OCI-LY7 (cell line): ENCODE results near the gene APLP2. TPM values are rescaled to one million over a fixed set of nuclear protein-coding genes. Genes with fewer than 3 reads are reported as not detected.

Source experiments
- BruUV-seq: library from RNA; stranded (reverse); fragments of 400-500 nt; replicated peaks from 2 replicates; lab custom pipeline; 2021; lab: Mats Ljungman, UMichigan
- CTCF ChIA-PET: fragments of 300-600 bp; sonication (Branson Sonifier 250); formaldehyde crosslinking; loops from one replicate; lab custom pipeline; 2022; ENCODE audit warnings: antibody characterized with exemption; ENCODE audit not compliant: unreplicated experiment; lab: Charles Lee
- POLR2A ChIA-PET: fragments of 300-600 bp; sonication (Branson Sonifier 250); formaldehyde crosslinking; loops from one replicate; lab custom pipeline; 2022; ENCODE audit warnings: antibody characterized with exemption; lab: Charles Lee
- DNase-seq: peaks from one replicate; pipeline ENCODE4 v3.0.0-alpha.2; 2015; ENCODE audit warnings: low spot score
- H2AFZ ChIP-seq: fragments of 200-600 bp; sonication (generic), shearing (Covaris generic); 2 replicates; pipeline ENCODE4 v1.6.1; 2014; ENCODE audit warnings: mild to moderate bottlenecking, antibody characterized with exemption, low read length, moderate library complexity
- H3K27ac ChIP-seq: fragments of 200-600 bp; sonication (generic); 2 replicates; pipeline ENCODE4 v1.5.1; 2014; ENCODE audit warnings: mixed run types, low read depth, mild to moderate bottlenecking, moderate library complexity, low read length, inconsistent platforms; ENCODE audit not compliant: poor library complexity, severe bottlenecking
- H3K36me3 ChIP-seq: fragments of 200-600 bp; sonication (generic); 2 replicates; pipeline ENCODE4 v1.6.1; 2014; ENCODE audit warnings: mild to moderate bottlenecking, antibody characterized with exemption, low read length, moderate library complexity, mixed read lengths; ENCODE audit not compliant: insufficient read depth
- H3K4me1 ChIP-seq: fragments of 200-600 bp; sonication (generic); 2 replicates; pipeline ENCODE4 v1.5.1; 2014; ENCODE audit warnings: mild to moderate bottlenecking, low read length; ENCODE audit not compliant: insufficient read depth, poor library complexity, severe bottlenecking
- H3K4me2 ChIP-seq: fragments of 200-600 bp; sonication (generic); 2 replicates; pipeline ENCODE4 v1.6.1; 2014; ENCODE audit warnings: mild to moderate bottlenecking, low read length
- H3K4me3 ChIP-seq: fragments of 200-600 bp; sonication (generic); 2 replicates; pipeline ENCODE4 v1.5.1; 2014; ENCODE audit warnings: mild to moderate bottlenecking, low read depth, low read length; ENCODE audit not compliant: poor library complexity, severe bottlenecking
- H3K79me2 ChIP-seq: fragments of 200-600 bp; sonication (generic); 2 replicates; pipeline ENCODE4 v1.6.1; 2016; ENCODE audit warnings: low read depth, mild to moderate bottlenecking, low read length, moderate library complexity, mixed read lengths; ENCODE audit not compliant: insufficient read depth
- H3K9me2 ChIP-seq: fragments of 200-600 bp; sonication (generic); 2 replicates; pipeline ENCODE4 v1.6.1; 2016; ENCODE audit warnings: mild to moderate bottlenecking, low read length, mixed read lengths; ENCODE audit not compliant: insufficient read depth
- H3K9me3 ChIP-seq: fragments of 200-600 bp; sonication (generic); 2 replicates; pipeline ENCODE4 v1.6.1; 2014; ENCODE audit warnings: mild to moderate bottlenecking, mixed run types, low read length, mixed read lengths
- H4K20me1 ChIP-seq: fragments of 200-600 bp; sonication (generic); 2 replicates; pipeline ENCODE4 v1.6.1; 2014; ENCODE audit warnings: mild to moderate bottlenecking, antibody characterized with exemption, low read length, moderate library complexity, mixed read lengths; ENCODE audit not compliant: insufficient read depth
- CTCF ChIP-seq: fragments of 200-600 bp; sonication (generic); conservative IDR thresholded peaks from 2 replicates; pipeline ENCODE4 v1.5.1; 2014; ENCODE audit warnings: mild to moderate bottlenecking, antibody characterized with exemption, low read length, moderate library complexity, mixed read lengths
- EZH2phosphoT487 ChIP-seq: fragments of 200-600 bp; sonication (generic); IDR thresholded peaks from 2 replicates; pipeline ENCODE4 v1.6.1; 2018; ENCODE audit warnings: low read depth, borderline replicate concordance, mild to moderate bottlenecking, mixed run types, antibody characterized with exemption, low read length, moderate library complexity, mixed read lengths
- intact Hi-C: fragments of 100-400 bp; cut with micrococcal nuclease; formaldehyde crosslinking; loops from one replicate; pipeline ENCODE4 v1.10.0; 2022; ENCODE audit not compliant: unreplicated experiment
- total RNA-seq, 2 experiments: library from RNA; depleted of rRNA in 1 of 2; stranded (reverse); fragments of >200 nt in 1 of 2; shearing (Covaris generic) in 1 of 2; gene quantifications; 2 replicates each; pipeline ENCODE4 v1.2.3, GENCODE V29; 2014 to 2022

APLP2 gene
- total RNA-seq, 2 experiments from 2014 or later: 147 to 284 TPM

- TF ChIP-seq CTCF (no peak), EZH2phosphoT487 (no peak)
- Histone ChIP-seq H3K79me2 (no peaks in the 10 kb centered on the region), H2AFZ (no peak overlapping the region), H3K36me3 (peaks cover 97% of the 10 kb centered on the region), H3K4me1 (no peaks in the 10 kb centered on the region), H3K9me2 (no peaks in the 10 kb centered on the region), H3K4me2 (no peak overlapping the region), H4K20me1 (0 out of 2 replicates have a peak, but pooled peaks cover 4% of the 10 kb centered on the region), H3K27ac (no peak overlapping the region), H3K4me3 (no peak overlapping the region), H3K9me3 (no peaks in the 10 kb centered on the region)
- CTCF ChIA-PET: no interaction called here
- POLR2A ChIA-PET: interaction anchor here (0.5 to 1.0 kb wide), 3 partner anchors 32 to 241 kb away, joined by 3 to 7 read pairs (median 3); no protein-coding TSS in a partner anchor
- DNase-seq: no peak
- intact Hi-C loops: loop anchor here (10.0 kb wide), 1 partner anchor 375 kb away; no protein-coding TSS in a partner anchor
- no TSS peak for BruUV-seq
These were observed 69.7 kb downstream of the APLP2 start for GRCh38 chr11:130139401-130139800.

- Histone ChIP-seq H3K4me2 (no peak overlapping the region), H2AFZ (no peak overlapping the region), H3K9me3 (no peaks in the 10 kb centered on the region), H3K4me1 (peaks cover 9% of the 10 kb centered on the region), H3K9me2 (no peaks in the 10 kb centered on the region), H3K27ac (no peak overlapping the region), H3K4me3 (no peak overlapping the region), H3K36me3 (peaks cover 94% of the 10 kb centered on the region), H3K79me2 (no peaks in the 10 kb centered on the region), H4K20me1 (0 out of 2 replicates have a peak, but pooled peaks cover 4% of the 10 kb centered on the region)
- no peak for TF ChIP-seq CTCF
- no peak for TF ChIP-seq EZH2phosphoT487
- intact Hi-C loops: no loop called here
- CTCF ChIA-PET: no interaction called here
- POLR2A ChIA-PET: interaction anchor here (0.6 kb wide), 1 partner anchor 55 kb away, joined by 3 read pairs; no protein-coding TSS in a partner anchor
- DNase-seq: no peak
- BruUV-seq: no TSS peak
These were observed 72.1 kb downstream of the APLP2 start for GRCh38 chr11:130141561-130142341.

- CTCF ChIA-PET: no interaction called here
- Histone ChIP-seq H4K20me1 (no peaks in the 10 kb centered on the region), H3K27ac (no peak overlapping the region), H3K9me2 (no peaks in the 10 kb centered on the region), H3K4me2 (no peak overlapping the region), H2AFZ (no peak overlapping the region), H3K4me1 (peaks cover 27% of the 10 kb centered on the region), H3K36me3 (peaks cover 82% of the 10 kb centered on the region), H3K9me3 (no peaks in the 10 kb centered on the region), H3K4me3 (no peak overlapping the region), H3K79me2 (no peaks in the 10 kb centered on the region)
- no TSS peak for BruUV-seq
- no peak for TF ChIP-seq EZH2phosphoT487
- no peak for TF ChIP-seq CTCF
- no peak for DNase-seq
- intact Hi-C loops: no loop called here
- POLR2A ChIA-PET: interaction anchor here (0.7 kb wide), 1 partner anchor 21 kb away, joined by 3 read pairs; no protein-coding TSS in a partner anchor
These were observed 74.4 kb downstream of the APLP2 start for GRCh38 chr11:130144141-130144540.
